IMR-90 (cell line): ENCODE data around the gene HDHD5. TPM values are rescaled to one million over a fixed set of nuclear protein-coding genes. Genes with fewer than 3 reads are reported as not detected.

Source experiments
- ATAC-seq: fragments of 200-7000 bp; cut with Tn5 transposase; 2 replicates; pipeline ENCODE4 v1.9.1; 2020; ENCODE audit warnings: low read depth, mild to moderate bottlenecking, moderate library complexity
- BruUV-seq: library from RNA; stranded (reverse); fragments of 400-500 nt; replicated peaks from 2 replicates; lab custom pipeline; 2021; lab: Mats Ljungman, UMichigan
- CTCF ChIA-PET: fragments of 300-600 bp; formaldehyde crosslinking; extraction: SDS; loops from one replicate; lab custom pipeline; 2021; ENCODE audit warnings: antibody characterized with exemption; lab: Yijun Ruan, JAX
- POLR2A ChIA-PET: fragments of 300-600 bp; sonication (Branson Sonifier 250); formaldehyde crosslinking; loops from one replicate; lab custom pipeline; 2022; ENCODE audit warnings: antibody characterized with exemption; ENCODE audit not compliant: unreplicated experiment; lab: Charles Lee
- DNase-seq: peaks from one replicate; pipeline ENCODE4 v3.0.0; 2013
- H2AFZ ChIP-seq: replicated peaks from 2 replicates; pipeline ENCODE3; 2013; ENCODE audit warnings: low read length, mild to moderate bottlenecking; ENCODE audit not compliant: poor library complexity
- H2AK5ac ChIP-seq: 2 replicates; pipeline ENCODE4 v1.6.1; 2013; ENCODE audit warnings: low read depth, low read length, inconsistent platforms
- H2AK9ac ChIP-seq: replicated peaks from 2 replicates; pipeline ENCODE3; 2013; ENCODE audit warnings: mild to moderate bottlenecking, low read depth, low read length, moderate library complexity; ENCODE audit not compliant: poor library complexity
- H2BK120ac ChIP-seq: 2 replicates; pipeline ENCODE4 v1.6.1; 2013; ENCODE audit warnings: low read depth, low read length, inconsistent platforms
- H2BK15ac ChIP-seq: 3 replicates; pipeline ENCODE4 v1.6.1; 2013; ENCODE audit warnings: low read depth, low read length, inconsistent platforms
- H2BK20ac ChIP-seq: 2 replicates; pipeline ENCODE4 v1.6.1; 2013; ENCODE audit warnings: low read depth, mild to moderate bottlenecking, inconsistent platforms, low read length, moderate library complexity
- H2BK5ac ChIP-seq: 2 replicates; pipeline ENCODE4 v1.6.1; 2013; ENCODE audit warnings: mild to moderate bottlenecking, low read depth, low read length, inconsistent platforms; ENCODE audit not compliant: poor library complexity, severe bottlenecking
- H3K14ac ChIP-seq: replicated peaks from 2 replicates; pipeline ENCODE4 v1.6.1; 2013; ENCODE audit warnings: low read depth, low read length, inconsistent platforms
- H3K18ac ChIP-seq: 2 replicates; pipeline ENCODE4 v1.6.1; 2013; ENCODE audit warnings: low read depth, low read length, control low read depth
- H3K23ac ChIP-seq: 2 replicates; pipeline ENCODE4 v1.6.1; 2013; ENCODE audit warnings: low read depth, low read length, inconsistent platforms
- H3K27ac ChIP-seq: 2 replicates; pipeline ENCODE4 v1.5.1; 2013; ENCODE audit warnings: mild to moderate bottlenecking, control low read depth, low read length; ENCODE audit not compliant: insufficient read depth
- H3K27me3 ChIP-seq: 2 replicates; pipeline ENCODE4 v1.6.1; 2013; ENCODE audit warnings: low read length; ENCODE audit not compliant: control insufficient read depth, insufficient read depth
- H3K36me3 ChIP-seq: 2 replicates; pipeline ENCODE4 v1.6.1; 2013; ENCODE audit warnings: low read length, mixed read lengths; ENCODE audit not compliant: control insufficient read depth, insufficient read depth
- H3K4ac ChIP-seq: 2 replicates; pipeline ENCODE4 v1.6.1; 2013; ENCODE audit warnings: low read depth, low read length, inconsistent platforms
- H3K4me1 ChIP-seq: 2 replicates; pipeline ENCODE4 v1.6.1; 2013; ENCODE audit warnings: low read length, mixed read lengths; ENCODE audit not compliant: control insufficient read depth, insufficient read depth
- H3K4me2 ChIP-seq: 2 replicates; pipeline ENCODE4 v1.6.1; 2013; ENCODE audit warnings: low read depth, mild to moderate bottlenecking, control low read depth, low read length, moderate library complexity
- H3K4me3 ChIP-seq: 2 replicates; pipeline ENCODE4 v1.5.1; 2013; ENCODE audit warnings: low read depth, mild to moderate bottlenecking, control low read depth, low read length, moderate library complexity; ENCODE audit not compliant: insufficient read depth
- H3K56ac ChIP-seq: 2 replicates; pipeline ENCODE4 v1.6.1; 2013; ENCODE audit warnings: low read length, inconsistent platforms; ENCODE audit not compliant: insufficient read depth; ENCODE audit errors: extremely low read depth
- H3K79me1 ChIP-seq, 2 experiments: 2 replicates each; pipeline ENCODE4 v1.6.1; 2013; ENCODE audit warnings: low read length in 2 of 2, inconsistent platforms in 1 of 2, low read depth in 1 of 2
- H3K9ac ChIP-seq: 2 replicates; pipeline ENCODE4 v1.6.1; 2013; ENCODE audit warnings: low read depth, low read length, control low read depth
- H3K9me1 ChIP-seq: 2 replicates; pipeline ENCODE4 v1.6.1; 2013; ENCODE audit warnings: low read length, inconsistent platforms; ENCODE audit not compliant: insufficient read depth
- H3K9me3 ChIP-seq: 2 replicates; pipeline ENCODE4 v1.6.1; 2013; ENCODE audit warnings: low read length; ENCODE audit not compliant: control insufficient read depth, insufficient read depth
- H4K20me1 ChIP-seq: 2 replicates; pipeline ENCODE4 v1.6.1; 2013; ENCODE audit warnings: low read length, inconsistent platforms; ENCODE audit not compliant: insufficient read depth
- H4K5ac ChIP-seq: 2 replicates; pipeline ENCODE4 v1.6.1; 2013; ENCODE audit warnings: mild to moderate bottlenecking, low read depth, low read length, control low read depth
- H4K8ac ChIP-seq, 2 experiments: 2 replicates each; pipeline ENCODE4 v1.6.1; 2013; ENCODE audit warnings: low read depth in 2 of 2, low read length in 2 of 2, control low read depth in 1 of 2, inconsistent platforms in 1 of 2
- H4K91ac ChIP-seq: 2 replicates; pipeline ENCODE4 v1.6.1; 2013; ENCODE audit warnings: low read depth, low read length, inconsistent platforms; ENCODE audit not compliant: insufficient read depth
- FOS ChIP-seq: fragments of 150-350 bp; IDR thresholded peaks from 2 replicates; pipeline ENCODE4 v1.6.1; 2016; ENCODE audit warnings: low read depth, low read length
- MAFK ChIP-seq: IDR thresholded peaks from 2 replicates; pipeline ENCODE4 v1.6.1; 2012; ENCODE audit warnings: low read depth, low read length, improper control_type of control experiment
- MAZ ChIP-seq: IDR thresholded peaks from 2 replicates; pipeline ENCODE4 v1.6.1; 2012; ENCODE audit warnings: low read depth, mild to moderate bottlenecking, low read length, improper control_type of control experiment, moderate library complexity, borderline replicate concordance
- MXI1 ChIP-seq: IDR thresholded peaks from 2 replicates; pipeline ENCODE4 v1.6.1; 2012; ENCODE audit warnings: low read depth, mild to moderate bottlenecking, low read length, moderate library complexity, borderline replicate concordance
- NFE2L2 ChIP-seq: fragments of 150-350 bp; IDR thresholded peaks from 2 replicates; pipeline ENCODE4 v1.6.1; 2016; ENCODE audit warnings: low read depth, mild to moderate bottlenecking, low read length
- POLR2A ChIP-seq: IDR thresholded peaks from 2 replicates; pipeline ENCODE4 v1.6.1; 2012; ENCODE audit warnings: mild to moderate bottlenecking, low read depth, low read length
- RAD21 ChIP-seq: IDR thresholded peaks from 2 replicates; pipeline ENCODE4 v1.6.1; 2012; ENCODE audit warnings: low read length, improper control_type of control experiment
- RCOR1 ChIP-seq: IDR thresholded peaks from 2 replicates; pipeline ENCODE4 v1.6.1; 2012; ENCODE audit warnings: mild to moderate bottlenecking, low read length, improper control_type of control experiment; ENCODE audit not compliant: insufficient replicate concordance
- SMC3 ChIP-seq: fragments of 150-350 bp; IDR thresholded peaks from 2 replicates; pipeline ENCODE4 v1.6.1; 2016; ENCODE audit warnings: low read depth, mild to moderate bottlenecking, antibody characterized with exemption, low read length, moderate library complexity
- WGBS, 2 experiments: methylation state at CpG; one replicate each; pipeline versions ENCODE4 v1.1.5 to v1.1.7; 2013; ENCODE audit warnings: missing lambda C conversion rate in 2 of 2; ENCODE audit not compliant: insufficient read length in 1 of 2; ENCODE audit errors: extremely low coverage in 2 of 2; 5-methylcytosine and 5-hydroxymethylcytosine counted together
- dilution Hi-C: fragments of 300-500 bp; cut with HindIII; formaldehyde crosslinking; loops from one replicate; pipeline ENCODE4 v1.14.3; 2018; ENCODE audit warnings: low sequenced_read_pairs; ENCODE audit not compliant: unreplicated experiment
- in situ Hi-C: fragments of 300-500 bp; cut with MboI; formaldehyde crosslinking; loops from 3 replicates; pipeline ENCODE4 v1.14.3; 2019; ENCODE audit warnings: low sequenced_read_pairs, inconsistent platforms, mixed read lengths
- intact Hi-C: fragments of 100-400 bp; cut with micrococcal nuclease; formaldehyde crosslinking; loops from 2 replicates; pipeline ENCODE4 v1.10.0; 2022
- polyA plus RNA-seq, 3 experiments: library from polyadenylated mRNA; depleted of rRNA; stranded (reverse); fragments of >200 nt; gene quantifications; 2 replicates each; pipeline ENCODE4 v1.2.3, GENCODE V29; 2012; ENCODE audit warnings: low replicate concordance in 1 of 3
- total RNA-seq: library from RNA; depleted of rRNA; stranded (reverse); fragments of >200 nt; gene quantifications from 2 replicates; pipeline ENCODE4 v1.2.3, GENCODE V29; 2012
- TF ChIP-seq, protein P1 (sequence below): fragments of 150-350 bp; IDR thresholded peaks from 2 replicates; pipeline ENCODE4 v1.6.1; 2017; ENCODE audit warnings: mild to moderate bottlenecking, antibody characterized with exemption, low read length, low read depth

Gene HDHD5
- total and polyA plus RNA-seq, 2 of the 4 experiments (the other 2 are of a cell fraction), result 31.9 to 37.5 TPM

DNA sequence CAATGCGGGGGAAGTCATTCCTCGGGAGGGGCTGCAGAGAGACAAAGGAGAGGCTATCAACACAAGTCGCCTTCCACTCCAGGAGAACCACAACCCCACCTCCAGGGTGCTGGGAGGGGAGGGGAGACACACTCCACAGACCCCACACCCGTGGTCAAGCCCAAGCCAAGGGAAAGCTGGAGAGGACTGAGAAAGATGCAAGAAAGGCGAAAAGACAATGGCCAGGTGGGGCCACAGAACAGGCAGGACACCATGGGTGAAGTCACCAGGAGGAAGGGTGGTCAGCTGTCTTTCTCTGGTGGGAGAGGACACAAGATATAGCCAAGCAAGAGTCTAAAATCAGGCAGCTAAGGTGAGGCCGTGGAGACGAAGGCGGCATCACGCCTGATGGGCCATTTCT lies 16.0 kb downstream of the HDHD5 start:
- WGBS, 2 experiments, result 83% methylated on average over 1 of the region's 9 CpGs; no CpG with 5 or more reads in 1 of the 2 experiments
- Histone ChIP-seq H3K4me3 (no peak overlapping the region), H2AFZ (no peak overlapping the region), H4K20me1 (peaks cover 6% of the 10 kb centered on the region; the same call in 1 of the 2 replicates), H2AK5ac (no peak overlapping the region), H2BK5ac (no peak overlapping the region), H4K91ac (no peak overlapping the region), H3K79me1 (peaks cover 4 to 9% of the 10 kb centered on the region in 2 experiments; a peak in 3 of 4 replicates), H3K9me3 (no peaks in the 10 kb centered on the region), H2BK120ac (no peak overlapping the region), H3K56ac (no peak overlapping the region), H3K4me1 (no peaks in the 10 kb centered on the region), H3K23ac (no peak overlapping the region), H3K14ac (no peak overlapping the region), H3K18ac (no peak overlapping the region), H3K27ac (no peak overlapping the region), H3K4me2 (no peak overlapping the region), H4K5ac (no peak overlapping the region), H3K4ac (no peak overlapping the region), H3K27me3 (no peaks in the 10 kb centered on the region), H2BK20ac (no peak overlapping the region), H2AK9ac (no peak overlapping the region), H3K9me1 (0 out of 2 replicates have a peak, but pooled peaks cover 5% of the 10 kb centered on the region), H4K8ac (no peak overlapping the region), H3K36me3 (peaks cover 36% of the 10 kb centered on the region), H3K9ac (no peak overlapping the region), H2BK15ac (no peak overlapping the region)
- ChIA-PET POLR2A (no interaction called here), CTCF (no interaction called here)
- no TSS peak for BruUV-seq
- DNase-seq (no peak), ATAC-seq (no peak)
- intact Hi-C loops, result no loop called here
- TF ChIP-seq POLR2A (no peak), FOS (no peak), MXI1 (no peak), MAZ (no peak), RAD21 (no peak), SMC3 (no peak), NFE2L2 (no peak), MAFK (no peak), RCOR1 (no peak)
- TF ChIP-seq, protein P1, sequence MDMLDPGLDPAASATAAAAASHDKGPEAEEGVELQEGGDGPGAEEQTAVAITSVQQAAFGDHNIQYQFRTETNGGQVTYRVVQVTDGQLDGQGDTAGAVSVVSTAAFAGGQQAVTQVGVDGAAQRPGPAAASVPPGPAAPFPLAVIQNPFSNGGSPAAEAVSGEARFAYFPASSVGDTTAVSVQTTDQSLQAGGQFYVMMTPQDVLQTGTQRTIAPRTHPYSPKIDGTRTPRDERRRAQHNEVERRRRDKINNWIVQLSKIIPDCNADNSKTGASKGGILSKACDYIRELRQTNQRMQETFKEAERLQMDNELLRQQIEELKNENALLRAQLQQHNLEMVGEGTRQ, result no peak
- in situ Hi-C loops, result no loop called here
- dilution Hi-C loops, result no loop called here
